UCSD-AML1 (cell line): ENCODE data around the gene PALS1.
"Not testable (repeated sequence)": the region's sequence is repeated elsewhere in the genome, so short reads cannot be mapped to it uniquely, and the experiment has no call there.

Experiments
- DNase-seq: peaks from one replicate; lab custom pipeline; 2025; ENCODE audit not compliant: unreplicated experiment; lab: John Stamatoyannopoulos, UW

Gene PALS1

GRCh38 chr14:67257906-67258305 lies 16.7 kb downstream of the PALS1 start:
- no peak for DNase-seq

- DNase-seq, result no peak
Observed at GRCh38 chr14:67260965-67261364, 19.7 kb downstream of the PALS1 start.

GRCh38 chr14:67263499-67264149 lies 22.4 kb downstream of the PALS1 start:
- DNase-seq, result no peak

GRCh38 chr14:67265131-67265530 lies 23.9 kb downstream of the PALS1 start:
- no peak for DNase-seq

- no peak for DNase-seq
Observed at GRCh38 chr14:67267576-67268328, 26.5 kb downstream of the PALS1 start.

GRCh38 chr14:67268426-67269150 lies 27.4 kb downstream of the PALS1 start:
- no peak for DNase-seq

GRCh38 chr14:67269298-67270060 lies 28.2 kb downstream of the PALS1 start:
- DNase-seq, result no peak

GRCh38 chr14:67270145-67270753 lies 29.0 kb downstream of the PALS1 start:
- no peak for DNase-seq

- no peak for DNase-seq
Observed at GRCh38 chr14:67270933-67271332, 29.7 kb downstream of the PALS1 start.

GRCh38 chr14:67273281-67273680 lies 32.0 kb downstream of the PALS1 start:
- DNase-seq, result not testable (repeated sequence)

GRCh38 chr14:67276131-67276530 lies 34.9 kb downstream of the PALS1 start:
- no peak for DNase-seq

- no peak for DNase-seq
Observed at GRCh38 chr14:67280506-67280905, 39.3 kb downstream of the PALS1 start.

GRCh38 chr14:67285876-67286452 lies 44.7 kb downstream of the PALS1 start:
- no peak for DNase-seq
